SIG-M5 (cell line): Measurements from ENCODE around the gene APOBEC3B.
"Not testable (repeated sequence)": the region's sequence is repeated elsewhere in the genome, so short reads cannot be mapped to it uniquely, and the experiment has no call there.

ENCODE experiments used
- DNase-seq: peaks from one replicate; lab custom pipeline; 2025; lab: John Stamatoyannopoulos, UW

Gene APOBEC3B

GRCh38 chr22:38967451-38968450 is 14.4 kb upstream of the APOBEC3B start:
- no peak for DNase-seq

GRCh38 chr22:38968801-38969200 is 13.3 kb upstream of the APOBEC3B start:
- no peak for DNase-seq

- no peak for DNase-seq
These were observed 11.6 kb upstream of the APOBEC3B start for GRCh38 chr22:38970551-38970950.

- no peak for DNase-seq
These were observed 10.9 kb upstream of the APOBEC3B start for GRCh38 chr22:38971202-38971601.

- DNase-seq = no peak
These were observed 10.4 kb upstream of the APOBEC3B start for GRCh38 chr22:38971791-38972190.

- DNase-seq = no peak
These were observed 9.6 kb upstream of the APOBEC3B start for GRCh38 chr22:38972558-38972957.

GRCh38 chr22:38973289-38974169 is 8.6 kb upstream of the APOBEC3B start:
- DNase-seq = no peak

GRCh38 chr22:38974170-38974825 is 7.8 kb upstream of the APOBEC3B start:
- DNase-seq = no peak

- no peak for DNase-seq
These were observed 7.3 kb upstream of the APOBEC3B start for GRCh38 chr22:38974826-38975175.

GRCh38 chr22:38977289-38977688 is 4.9 kb upstream of the APOBEC3B start:
- DNase-seq = not testable (repeated sequence)

GRCh38 chr22:38980587-38980986 is 1.6 kb upstream of the APOBEC3B start:
- DNase-seq = not testable (repeated sequence)

GRCh38 chr22:38981005-38981991 is 849 bp upstream of the APOBEC3B start:
- no peak for DNase-seq

- DNase-seq = no peak
These were observed 2.1 kb downstream of the APOBEC3B start for GRCh38 chr22:38984224-38984623.

GRCh38 chr22:38984784-38985757 is 2.9 kb downstream of the APOBEC3B start:
- DNase-seq = not testable (repeated sequence)

GRCh38 chr22:38986629-38987028 is 4.5 kb downstream of the APOBEC3B start:
- DNase-seq = no peak

- no peak for DNase-seq
These were observed 5.2 kb downstream of the APOBEC3B start for GRCh38 chr22:38987171-38987895.

- no peak for DNase-seq
These were observed 7.3 kb downstream of the APOBEC3B start for GRCh38 chr22:38989466-38989865.

- DNase-seq = not testable (repeated sequence)
These were observed 10.8 kb downstream of the APOBEC3B start for GRCh38 chr22:38992871-38993371.

GRCh38 chr22:38996105-38996504 is 14.0 kb downstream of the APOBEC3B start:
- DNase-seq = no peak
